RWPE1 (cell line): ENCODE data around the gene ZNF823.

ENCODE experiments used
- CTCF ChIA-PET: fragments of 350-600 bp; sonication (Branson Sonifier 250); formaldehyde crosslinking; extraction: SDS; loops from one replicate; lab custom pipeline; 2021; lab: Yijun Ruan, JAX
- POLR2A ChIA-PET: fragments of 400-600 bp; formaldehyde crosslinking; extraction: SDS; loops from one replicate; lab custom pipeline; 2020; ENCODE audit warnings: antibody characterized with exemption; ENCODE audit not compliant: low non-redundant PET; lab: Yijun Ruan, JAX
- DNase-seq: peaks from one replicate; pipeline ENCODE4 v3.0.0; 2012; ENCODE audit warnings: low spot score
- H3K27ac ChIP-seq: fragments of 450-650 bp; 2 replicates; pipeline ENCODE4 v1.5.1; 2017
- TF ChIP-seq, protein P1 (sequence below): fragments of 450-650 bp; conservative IDR thresholded peaks from 2 replicates; pipeline ENCODE4 v1.5.1; 2017; ENCODE audit warnings: low read depth, mild to moderate bottlenecking

The ZNF823 gene

DNA sequence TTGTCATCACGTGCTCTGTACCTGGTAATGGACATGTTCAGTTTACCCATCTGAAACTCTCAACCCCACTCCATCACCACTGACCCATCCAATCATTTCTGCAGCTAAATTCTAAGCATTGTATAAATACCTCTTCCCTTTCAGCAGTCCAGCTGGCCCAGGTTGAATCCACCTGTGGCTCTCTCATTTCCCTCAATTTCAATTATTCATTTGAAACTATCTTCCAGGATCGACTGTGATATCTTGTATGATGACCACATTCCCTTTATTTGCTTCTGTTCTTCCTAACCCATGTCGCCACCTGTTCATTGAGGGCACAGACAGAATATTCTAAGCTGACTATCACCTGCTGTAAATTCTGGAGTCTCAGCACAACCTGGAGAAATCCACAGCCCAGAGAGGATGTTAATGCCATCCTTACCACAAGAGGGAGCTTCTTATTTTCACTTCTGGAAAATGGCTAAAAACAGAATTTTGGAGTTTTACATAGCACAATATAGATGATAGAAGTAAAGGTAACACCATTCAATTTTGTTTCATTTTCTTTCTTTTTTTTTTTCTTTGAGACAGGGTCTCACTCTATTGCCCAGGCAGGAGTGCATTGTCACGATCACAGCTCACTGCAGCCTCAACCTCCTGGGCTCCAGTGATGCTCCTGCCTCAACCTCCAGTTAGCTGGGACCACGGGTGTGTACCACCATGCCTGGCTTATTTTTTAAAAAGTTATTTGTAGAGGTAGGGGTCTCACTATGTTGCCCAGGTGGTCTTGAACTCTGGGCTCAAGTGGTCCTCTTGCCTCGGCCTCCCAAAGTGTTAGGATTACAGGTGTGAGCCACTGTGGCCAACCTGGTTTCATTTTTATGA, 38.6 kb downstream of the ZNF823 start:
- POLR2A ChIA-PET, result no interaction called here
- no peak overlapping the region for H3K27ac ChIP-seq
- TF ChIP-seq, protein P1, sequence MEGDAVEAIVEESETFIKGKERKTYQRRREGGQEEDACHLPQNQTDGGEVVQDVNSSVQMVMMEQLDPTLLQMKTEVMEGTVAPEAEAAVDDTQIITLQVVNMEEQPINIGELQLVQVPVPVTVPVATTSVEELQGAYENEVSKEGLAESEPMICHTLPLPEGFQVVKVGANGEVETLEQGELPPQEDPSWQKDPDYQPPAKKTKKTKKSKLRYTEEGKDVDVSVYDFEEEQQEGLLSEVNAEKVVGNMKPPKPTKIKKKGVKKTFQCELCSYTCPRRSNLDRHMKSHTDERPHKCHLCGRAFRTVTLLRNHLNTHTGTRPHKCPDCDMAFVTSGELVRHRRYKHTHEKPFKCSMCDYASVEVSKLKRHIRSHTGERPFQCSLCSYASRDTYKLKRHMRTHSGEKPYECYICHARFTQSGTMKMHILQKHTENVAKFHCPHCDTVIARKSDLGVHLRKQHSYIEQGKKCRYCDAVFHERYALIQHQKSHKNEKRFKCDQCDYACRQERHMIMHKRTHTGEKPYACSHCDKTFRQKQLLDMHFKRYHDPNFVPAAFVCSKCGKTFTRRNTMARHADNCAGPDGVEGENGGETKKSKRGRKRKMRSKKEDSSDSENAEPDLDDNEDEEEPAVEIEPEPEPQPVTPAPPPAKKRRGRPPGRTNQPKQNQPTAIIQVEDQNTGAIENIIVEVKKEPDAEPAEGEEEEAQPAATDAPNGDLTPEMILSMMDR, result peak; percentile 82
- DNase-seq, result peak; percentile 34
- CTCF ChIA-PET, result interaction anchor here (0.6 to 2.0 kb wide), 14 partner anchors 9 to 265 kb away, joined by 3 to 14 read pairs (median 4); partner anchors contain the start of gene ZNF823

DNA sequence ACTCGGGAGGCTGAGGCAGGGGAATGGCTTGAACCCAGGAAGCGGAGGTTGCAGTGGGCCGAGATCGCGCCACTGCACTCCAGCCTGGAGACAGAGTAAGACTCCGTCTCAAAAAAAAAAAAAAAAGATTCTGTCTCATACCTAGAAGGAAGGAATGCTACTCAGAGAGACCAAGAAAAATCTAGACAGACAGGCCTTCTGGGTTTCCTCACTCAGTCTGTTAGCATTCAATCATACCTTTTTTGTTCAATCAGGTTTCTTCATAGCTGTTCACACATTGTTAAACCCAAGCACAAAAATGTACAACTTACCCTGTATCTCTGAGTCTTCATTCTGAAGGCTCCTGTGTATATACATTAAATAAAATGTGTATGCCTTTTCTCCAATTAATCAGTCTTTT, 40.5 kb downstream of the ZNF823 start:
- TF ChIP-seq, protein P1, result no peak
- H3K27ac ChIP-seq, result no peak overlapping the region
- ChIA-PET POLR2A (no interaction called here), CTCF (interaction anchor here (0.6 to 0.7 kb wide), 2 partner anchors 10 to 99 kb away, joined by 3 read pairs; no protein-coding TSS in a partner anchor)
- no peak for DNase-seq

DNA sequence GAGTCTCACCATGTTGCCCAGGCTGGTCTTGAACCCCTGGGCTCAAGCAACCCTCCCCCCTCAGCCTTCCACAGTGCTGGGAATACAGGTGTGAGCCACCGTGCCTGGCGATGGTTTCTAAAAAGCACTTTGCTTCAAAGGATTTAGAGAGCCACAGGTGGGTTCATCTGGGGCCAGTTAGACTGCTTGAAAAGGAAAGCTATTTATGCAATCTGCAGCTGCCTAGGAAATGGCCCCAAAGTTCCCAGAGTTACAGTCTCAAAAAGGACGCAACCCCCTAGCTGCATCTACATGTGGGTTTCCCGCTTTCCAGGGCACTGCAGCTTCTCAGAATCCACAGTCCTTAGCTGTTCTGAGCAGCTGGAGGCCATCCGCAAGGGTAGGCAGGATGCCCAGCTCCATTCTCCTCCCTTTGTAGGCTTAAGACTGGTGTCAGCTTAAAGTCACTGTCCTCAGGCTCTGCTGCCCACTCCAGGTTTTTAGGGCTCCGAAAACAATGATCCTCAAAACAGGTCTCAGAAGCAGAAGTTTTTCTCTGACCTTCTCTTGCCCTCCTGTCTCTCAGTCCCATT, 41.4 kb downstream of the ZNF823 start:
- ChIA-PET CTCF (interaction anchor here (0.5 to 0.7 kb wide), 3 partner anchors 11 to 100 kb away, joined by 3 read pairs; no protein-coding TSS in a partner anchor), POLR2A (interaction anchor here (0.7 kb wide), 1 partner anchor 67 kb away, joined by 4 read pairs; no protein-coding TSS in a partner anchor)
- TF ChIP-seq, protein P1, result no peak
- DNase-seq, result no peak
- no peak overlapping the region for H3K27ac ChIP-seq

DNA sequence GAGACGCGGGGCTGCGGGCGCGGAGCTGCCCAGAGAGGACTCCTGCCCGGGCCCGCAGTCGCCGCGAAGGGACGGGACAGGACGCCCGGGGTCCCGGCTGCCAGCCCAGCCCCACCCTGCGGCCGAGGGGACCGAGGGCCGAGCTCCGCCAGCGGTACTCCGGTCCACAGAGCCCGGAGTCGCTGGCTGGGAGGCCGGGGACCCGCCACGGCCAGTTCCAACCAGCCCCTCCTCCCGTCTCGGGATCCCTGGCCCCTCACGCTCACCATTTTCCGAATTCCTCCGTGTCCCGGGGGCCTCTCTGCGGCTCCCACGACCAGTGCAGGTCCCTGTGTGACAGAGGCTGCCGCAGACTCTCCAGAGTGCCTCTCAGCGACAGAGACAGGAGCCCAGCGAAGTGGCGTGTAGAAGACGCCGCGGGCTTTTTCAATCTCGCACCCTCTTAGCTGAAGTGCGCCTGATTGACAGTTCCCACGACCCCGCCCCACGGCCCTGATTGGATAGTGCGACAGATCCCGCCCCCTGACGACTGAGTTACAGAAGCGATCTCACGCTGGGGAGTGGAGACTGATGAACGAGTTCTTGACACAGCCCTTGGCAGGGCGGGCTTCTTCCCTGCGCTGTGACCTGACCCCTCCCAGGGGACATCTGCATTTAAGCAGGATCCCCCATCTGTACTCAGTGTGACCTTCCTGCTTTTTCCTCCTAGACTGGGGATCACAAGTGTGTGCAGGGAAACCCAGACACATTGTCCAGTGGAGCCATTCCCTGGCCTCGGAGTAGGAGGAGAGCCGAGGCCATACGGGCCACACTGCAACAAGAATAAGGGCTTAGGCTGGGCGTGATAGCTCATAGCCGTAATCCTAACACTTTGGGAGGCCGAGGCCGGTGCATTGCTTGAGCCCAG, 44.0 kb downstream of the ZNF823 start:
- TF ChIP-seq, protein P1, result no peak
- ChIA-PET POLR2A (interaction anchor here (0.6 kb wide), 2 partner anchors 447 to 1226 kb away, joined by 5 to 8 read pairs; no protein-coding TSS in a partner anchor), CTCF (interaction anchor here (0.6 kb wide), 2 partner anchors 50 to 76 kb away, joined by 3 to 4 read pairs; no protein-coding TSS in a partner anchor)
- peak overlapping the region; percentile 79 for H3K27ac ChIP-seq
- peak; percentile 98 for DNase-seq

DNA sequence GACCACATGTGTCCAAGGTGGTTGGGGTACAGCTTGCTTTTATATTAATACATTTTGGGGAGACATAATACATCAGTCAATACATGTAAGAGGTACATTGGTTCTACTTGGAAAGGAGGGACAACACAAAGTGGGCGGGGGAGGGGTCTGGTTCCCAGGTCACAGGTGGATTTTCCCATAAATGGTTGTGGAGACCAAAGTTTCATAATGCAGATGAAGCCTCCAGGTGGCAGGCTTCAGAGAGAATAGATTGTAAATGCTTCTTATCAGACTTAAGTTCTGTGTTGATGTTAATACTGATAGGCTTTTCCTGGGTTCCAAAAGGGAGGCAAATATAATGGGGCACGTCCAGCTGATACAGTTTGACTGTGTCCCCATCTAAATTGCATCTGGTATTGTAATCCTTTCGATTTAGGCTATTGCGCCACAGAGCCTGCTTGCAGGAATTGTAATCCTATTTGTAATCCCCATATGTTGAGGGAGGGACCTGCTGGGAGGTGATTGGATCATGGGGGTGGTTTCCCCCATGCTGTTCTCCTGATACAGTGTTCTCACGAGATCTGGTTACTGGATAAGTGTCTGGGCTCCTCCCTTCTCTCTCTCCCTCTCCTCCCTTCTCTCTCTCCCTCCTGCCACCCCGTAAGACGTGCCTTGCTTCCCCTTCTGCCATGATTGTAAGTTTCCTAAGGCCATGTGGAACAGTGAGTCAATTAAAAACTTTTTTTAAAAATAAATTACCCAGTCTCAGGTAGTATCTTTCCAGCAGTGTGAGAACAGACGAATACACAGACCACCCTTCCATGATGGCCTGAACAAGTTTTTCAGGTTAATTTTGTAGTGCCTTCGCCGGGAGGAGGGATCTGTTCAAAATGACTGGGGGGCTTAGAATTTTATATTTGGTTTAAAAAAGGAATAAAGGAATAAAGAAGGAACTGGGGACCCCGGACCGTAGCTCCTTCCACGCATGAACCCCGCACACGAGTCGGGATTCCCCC, 44.9 kb downstream of the ZNF823 start:
- ChIA-PET CTCF (interaction anchor here (0.6 kb wide), 1 partner anchor 77 kb away, joined by 3 read pairs; no protein-coding TSS in a partner anchor), POLR2A (interaction anchor here (0.6 kb wide), 1 partner anchor 446 kb away, joined by 5 read pairs; no protein-coding TSS in a partner anchor)
- TF ChIP-seq, protein P1, result no peak
- peak; percentile 57 for DNase-seq
- peak overlapping the region; percentile 79 for H3K27ac ChIP-seq
